Osteocyte (in vitro differentiated cells): ENCODE measurements around the gene EPB41L2. TPM values are rescaled to one million over a fixed set of nuclear protein-coding genes. Genes with fewer than 3 reads are reported as not detected.

Experiments
- DNase-seq: peaks from one replicate; pipeline ENCODE4 v3.0.0; 2021; ENCODE audit warnings: mixed read lengths; ENCODE audit not compliant: unreplicated experiment; ENCODE audit errors: extremely low spot score
- H3K27ac Mint-ChIP-seq: one replicate; pipeline ENCODE4 v1.8.0; 2021; ENCODE audit warnings: mild to moderate bottlenecking, mixed read lengths; ENCODE audit not compliant: unreplicated experiment
- H3K27me3 Mint-ChIP-seq: one replicate; pipeline ENCODE4 v1.8.0; 2021; ENCODE audit warnings: mixed read lengths; ENCODE audit not compliant: unreplicated experiment
- H3K36me3 Mint-ChIP-seq: one replicate; pipeline ENCODE4 v1.8.0; 2021; ENCODE audit warnings: mixed read lengths; ENCODE audit not compliant: unreplicated experiment
- H3K4me1 Mint-ChIP-seq: one replicate; pipeline ENCODE4 v1.8.0; 2021; ENCODE audit warnings: mixed read lengths; ENCODE audit not compliant: unreplicated experiment
- H3K4me3 Mint-ChIP-seq: one replicate; pipeline ENCODE4 v1.8.0; 2021; ENCODE audit warnings: mild to moderate bottlenecking, moderate library complexity, mixed read lengths; ENCODE audit not compliant: unreplicated experiment
- H3K9me3 Mint-ChIP-seq: one replicate; pipeline ENCODE4 v1.8.0; 2021; ENCODE audit warnings: mixed read lengths; ENCODE audit not compliant: unreplicated experiment
- CTCF ChIP-seq: fragments of 200-600 bp; sonication (generic); IDR thresholded peaks from 2 replicates; pipeline ENCODE4 v1.5.0; 2021; ENCODE audit warnings: antibody characterized with exemption, mild to moderate bottlenecking, moderate library complexity
- total RNA-seq: library from RNA; stranded (reverse); gene quantifications from 2 replicates; pipeline ENCODE4 v1.2.1, GENCODE V29; 2021

EPB41L2 gene
- total RNA-seq, 1 donor from 2014 or later, result 65.3 TPM

DNA sequence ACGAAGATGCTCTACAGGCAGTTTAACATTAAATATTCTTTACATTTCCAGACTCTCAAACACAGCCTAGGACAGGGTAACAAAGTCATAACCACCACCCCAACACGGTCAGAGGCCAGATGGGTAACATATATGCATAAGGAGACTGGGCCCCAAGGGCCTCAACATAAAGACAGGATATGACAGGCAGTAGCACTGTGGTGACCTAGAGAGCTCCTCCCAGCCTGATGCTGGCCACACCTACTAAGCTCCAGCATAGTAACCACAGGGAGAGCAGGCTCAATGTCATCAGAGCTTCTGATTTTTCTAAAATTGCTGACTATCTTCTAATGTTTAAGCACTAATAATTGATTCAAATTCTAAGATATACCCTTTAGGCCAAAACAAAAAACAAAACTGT is 214.1 kb downstream of the EPB41L2 start:
- Mint-ChIP-seq H3K27me3 (no peaks in the 10 kb centered on the region), H3K36me3 (no peaks in the 10 kb centered on the region), H3K4me3 (no peak overlapping the region), H3K9me3 (no peaks in the 10 kb centered on the region), H3K27ac (no peak overlapping the region), H3K4me1 (peaks cover 21% of the 10 kb centered on the region)
- no peak for DNase-seq
- no peak for TF ChIP-seq CTCF

- Mint-ChIP-seq H3K9me3 (no peaks in the 10 kb centered on the region), H3K4me3 (no peak overlapping the region), H3K4me1 (peaks cover 7% of the 10 kb centered on the region), H3K36me3 (no peaks in the 10 kb centered on the region), H3K27ac (no peak overlapping the region), H3K27me3 (no peaks in the 10 kb centered on the region)
- TF ChIP-seq CTCF, result no peak
- no peak for DNase-seq
Measured at GRCh38 chr6:130847001-130847910, 215.8 kb downstream of the EPB41L2 start.

- no peak overlapping the region for H3K27ac Mint-ChIP-seq
- no peaks in the 10 kb centered on the region for H3K36me3 Mint-ChIP-seq
- no peak for TF ChIP-seq CTCF
- no peak overlapping the region for H3K4me3 Mint-ChIP-seq
- no peaks in the 10 kb centered on the region for H3K9me3 Mint-ChIP-seq
- DNase-seq, result no peak
- no peaks in the 10 kb centered on the region for H3K27me3 Mint-ChIP-seq
- H3K4me1 Mint-ChIP-seq, result peaks cover 7% of the 10 kb centered on the region
Measured at GRCh38 chr6:130846501-130846900, 216.5 kb downstream of the EPB41L2 start.

GRCh38 chr6:130843575-130844320 is 219.3 kb downstream of the EPB41L2 start:
- H3K9me3 Mint-ChIP-seq, result no peaks in the 10 kb centered on the region
- H3K27ac Mint-ChIP-seq, result no peak overlapping the region
- TF ChIP-seq CTCF, result peak; percentile 77
- no peak for DNase-seq
- H3K4me3 Mint-ChIP-seq, result no peak overlapping the region
- no peaks in the 10 kb centered on the region for H3K27me3 Mint-ChIP-seq
- no peaks in the 10 kb centered on the region for H3K36me3 Mint-ChIP-seq
- peaks cover 19% of the 10 kb centered on the region for H3K4me1 Mint-ChIP-seq
